Stomach (tissue), 4 donors: ENCODE data around the gene OR6C76.
"Not testable (repeated sequence)": the region's sequence is repeated elsewhere in the genome, so short reads cannot be mapped to it uniquely, and the experiment has no call there.

Experiments used
- CTCF ChIP-seq, 7 experiments: fragments of 450-650 bp in 4 of 7; fragments of 200-600 bp in 3 of 7; sonication (generic) in 3 of 7; IDR thresholded peaks; one replicate each; pipeline ENCODE4 v1.5.1; 2016 to 2019; ENCODE audit warnings: antibody characterized with exemption in 7 of 7, control low read depth in 2 of 7, mild to moderate bottlenecking in 1 of 7
- EP300 ChIP-seq: sonication (generic); formaldehyde crosslinking; IDR thresholded peaks from one replicate; pipeline ENCODE4 v1.6.1; 2017; ENCODE audit warnings: antibody characterized with exemption
- POLR2A ChIP-seq, 4 donors: fragments of 450-650 bp; IDR thresholded peaks; one replicate each; pipeline ENCODE4 v1.6.1; 2016; ENCODE audit warnings: antibody characterized with exemption in 4 of 4, control low read depth in 2 of 4, mild to moderate bottlenecking in 1 of 4, moderate library complexity in 1 of 4
- POLR2AphosphoS5 ChIP-seq, 3 donors: sonication (generic); formaldehyde crosslinking; IDR thresholded peaks; one replicate each; pipeline ENCODE4 v1.6.1; 2016; ENCODE audit warnings: antibody characterized with exemption in 3 of 3

- not testable (repeated sequence) for TF ChIP-seq CTCF (IDR thresholded peaks at IDR 0.05); POLR2A (IDR thresholded peaks at IDR 0.05); POLR2AphosphoS5 (IDR thresholded peaks at IDR 0.05); EP300
Observed at GRCh38 chr12:55413498-55414388, 12.3 kb upstream of the OR6C76 start.
